NCI-H2029 (cell line): ENCODE data around the gene DDX23.
"Not testable (repeated sequence)": the region's sequence is repeated elsewhere in the genome, so short reads cannot be mapped to it uniquely, and the experiment has no call there.

Experiments
- DNase-seq: peaks from one replicate; lab custom pipeline; 2025; lab: John Stamatoyannopoulos, UW

DDX23 gene

GRCh38 chr12:48862760-48863159, 10.8 kb upstream of the DDX23 start:
- DNase-seq: no peak

- DNase-seq: no peak
Measured at GRCh38 chr12:48861111-48861510, 9.1 kb upstream of the DDX23 start.

GRCh38 chr12:48860236-48860635, 8.3 kb upstream of the DDX23 start:
- DNase-seq: not testable (repeated sequence)

- DNase-seq: no peak
Measured at GRCh38 chr12:48859607-48860006, 7.6 kb upstream of the DDX23 start.

- DNase-seq: no peak
Measured at GRCh38 chr12:48858043-48858442, 6.1 kb upstream of the DDX23 start.

- no peak for DNase-seq
Measured at GRCh38 chr12:48857278-48857994, 5.5 kb upstream of the DDX23 start.

- no peak for DNase-seq
Measured at GRCh38 chr12:48856379-48856778, 4.4 kb upstream of the DDX23 start.

- not testable (repeated sequence) for DNase-seq
Measured at GRCh38 chr12:48854932-48855331, 3.0 kb upstream of the DDX23 start.

- no peak for DNase-seq
Measured at GRCh38 chr12:48854488-48854887, 2.5 kb upstream of the DDX23 start.

GRCh38 chr12:48852734-48853688, 1.0 kb upstream of the DDX23 start:
- DNase-seq: peak; percentile 72

- not testable (repeated sequence) for DNase-seq
Measured at GRCh38 chr12:48842021-48842420, 9.9 kb downstream of the DDX23 start.

GRCh38 chr12:48838048-48838447, 13.9 kb downstream of the DDX23 start:
- DNase-seq: no peak

- no peak for DNase-seq
Measured at GRCh38 chr12:48832321-48833060, 19.5 kb downstream of the DDX23 start.

GRCh38 chr12:48831257-48831656, 20.7 kb downstream of the DDX23 start:
- DNase-seq: no peak

- no peak for DNase-seq
Measured at GRCh38 chr12:48828841-48829575, 23.0 kb downstream of the DDX23 start.

- DNase-seq: no peak
Measured at GRCh38 chr12:48828293-48828692, 23.7 kb downstream of the DDX23 start.

- DNase-seq: no peak
Measured at GRCh38 chr12:48827513-48828096, 24.4 kb downstream of the DDX23 start.

- DNase-seq: no peak
Measured at GRCh38 chr12:48827026-48827425, 24.9 kb downstream of the DDX23 start.

- DNase-seq: no peak
Measured at GRCh38 chr12:48826209-48826855, 25.6 kb downstream of the DDX23 start.

- DNase-seq: no peak
Measured at GRCh38 chr12:48824905-48825304, 27.1 kb downstream of the DDX23 start.

GRCh38 chr12:48824112-48824511, 27.9 kb downstream of the DDX23 start:
- DNase-seq: no peak
